ENCODE data around the gene LONP2. TPM values are rescaled to one million over a fixed set of nuclear protein-coding genes. Genes with fewer than 3 reads are reported as not detected.

LONP2 gene
- total RNA-seq, 1 experiment from 2014 or later = 46.8 TPM

DNA sequence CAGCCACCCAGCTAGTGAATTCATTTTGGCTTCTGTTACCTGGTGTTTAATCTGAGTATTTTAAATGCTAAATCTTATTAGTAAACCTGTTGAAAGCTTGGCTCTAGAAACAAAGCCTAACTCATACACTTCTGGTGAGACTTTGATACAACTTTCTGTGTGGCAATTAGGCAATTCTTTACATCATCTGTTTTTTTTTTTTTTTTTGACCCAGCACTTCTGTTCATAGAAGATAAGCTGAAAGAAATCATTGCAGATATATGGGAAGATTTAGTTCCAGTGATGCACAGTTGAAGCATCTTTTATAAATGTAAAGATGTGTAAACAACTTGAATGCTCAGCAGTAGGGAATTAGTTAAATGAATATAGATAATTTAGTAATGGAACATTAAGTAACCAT lies 24.9 kb downstream of the LONP2 start:
- BruUV-seq (replicated peaks) = no TSS peak
- Histone ChIP-seq H4K20me1 (ENCODE audit: insufficient read depth) (no peaks in the 10 kb centered on the region), H3K4me1 (ENCODE audit: control insufficient read depth in 1 of 2, insufficient read depth in 2 of 2, low read length in 2 of 2) (no peaks in the 10 kb centered on the region), H3K79me2 (ENCODE audit: insufficient read depth, low read length) (no peaks in the 10 kb centered on the region; the same call in 1 of the 2 replicates), H3K4me3 (replicated peaks in 1 of 2; ENCODE audit: low read depth in 1 of 2, low read length in 2 of 2) (no peak overlapping the region), H3K27ac (ENCODE audit: low read depth, low read length) (no peak overlapping the region), H3K4me2 (ENCODE audit: low read length) (no peak overlapping the region), H3K9me3 (ENCODE audit: control insufficient read depth in 1 of 2, insufficient read depth in 1 of 2, low read depth in 1 of 2, low read length in 2 of 2) (no peaks in the 10 kb centered on the region), H3K9ac (ENCODE audit: low read length) (no peak overlapping the region), H2AFZ (ENCODE audit: low read depth, low read length, poor library complexity, severe bottlenecking) (no peak overlapping the region), H3K36me3 (ENCODE audit: control insufficient read depth in 1 of 2, insufficient read depth in 2 of 2, low read length in 2 of 2) (peaks cover 2 to 13% of the 10 kb centered on the region in 2 experiments; a peak in 1 of 4 replicates), H3K27me3 (ENCODE audit: insufficient read depth, low read length) (no peaks in the 10 kb centered on the region), H3K9me2 (ENCODE audit: insufficient read depth) (no peaks in the 10 kb centered on the region)
- ChIA-PET CTCF (no interaction called here), RAD21 (ENCODE audit: low non-redundant PET in 1 of 2, low total read pairs in 2 of 2, uncharacterized antibody in 2 of 2, unreplicated experiment in 2 of 2) (no interaction called here), POLR2A (no interaction called here)
- DNase-seq (ENCODE audit: low read depth, low spot score) = no peak
- no peak for ATAC-seq
- intact Hi-C loops (cut with micrococcal nuclease) = no loop called here
- TF ChIP-seq ZBTB33 (IDR thresholded peaks at IDR 0.05; ENCODE audit: extremely low read depth, insufficient replicate concordance, low read length) (no peak), ELF1 (IDR thresholded peaks at IDR 0.05; ENCODE audit: borderline replicate concordance, low read depth) (no peak), EZH2 (IDR thresholded peaks at IDR 0.05) (no peak), POLR2A (IDR thresholded peaks at IDR 0.05; ENCODE audit: borderline replicate concordance, extremely low read depth, insufficient read depth, insufficient read length) (no peak), CBX3 (IDR thresholded peaks at IDR 0.05; ENCODE audit: low read depth) (no peak), TCF7L2 (IDR thresholded peaks at IDR 0.05; ENCODE audit: borderline replicate concordance, extremely low read depth, insufficient read depth, insufficient read length) (no peak), FOSL1 (IDR thresholded peaks at IDR 0.05; ENCODE audit: low read depth) (no peak), ZFX (IDR thresholded peaks at IDR 0.05) (no peak), EZH2phosphoT487 (IDR thresholded peaks at IDR 0.05; ENCODE audit: borderline replicate concordance) (no peak), YY1 (IDR thresholded peaks at IDR 0.05; ENCODE audit: extremely low read depth, insufficient replicate concordance, low read depth, low read length) (no peak), ZNF274 (IDR thresholded peaks at IDR 0.05; ENCODE audit: low read depth, low read length) (no peak), ATF3 (IDR thresholded peaks at IDR 0.05) (no peak)
- TF ChIP-seq, protein P1, sequence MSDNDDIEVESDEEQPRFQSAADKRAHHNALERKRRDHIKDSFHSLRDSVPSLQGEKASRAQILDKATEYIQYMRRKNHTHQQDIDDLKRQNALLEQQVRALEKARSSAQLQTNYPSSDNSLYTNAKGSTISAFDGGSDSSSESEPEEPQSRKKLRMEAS (IDR thresholded peaks at IDR 0.05) = no peak

Measured in HCT116 (cell line).